Measurements from ENCODE around the gene PLGRKT.
"Not testable (repeated sequence)": the region's sequence is repeated elsewhere in the genome, so short reads cannot be mapped to it uniquely, and the experiment has no call there.

Gene PLGRKT

DNA sequence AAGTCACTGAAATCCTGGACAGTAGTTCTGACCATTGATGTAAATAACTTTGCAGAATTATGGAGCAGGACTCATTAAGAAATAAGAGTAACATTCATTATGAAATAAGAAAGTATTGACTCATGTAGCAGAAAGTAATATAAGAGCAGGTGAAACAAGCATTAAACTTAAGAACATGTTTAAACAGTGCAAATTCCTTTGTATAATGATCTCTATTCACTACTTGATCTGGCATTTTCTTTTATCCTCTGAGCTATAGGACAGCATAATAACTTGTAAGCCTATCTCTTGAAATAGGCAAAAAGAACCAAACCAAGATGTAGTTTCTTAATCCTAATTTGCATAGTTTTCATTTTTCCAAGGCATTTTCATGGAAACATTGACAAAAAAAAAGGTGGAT lies 42.3 kb downstream of the PLGRKT start:
- no peak overlapping the region for H3K4me3 ChIP-seq (ENCODE audit: insufficient read depth, low read length, poor library complexity, severe bottlenecking)
- H3K27ac ChIP-seq (ENCODE audit: low read depth, low read length) = no peak overlapping the region
- no peaks in the 10 kb centered on the region for H3K36me3 ChIP-seq (ENCODE audit: low read length)
- TF ChIP-seq CTCF (IDR thresholded peaks at IDR 0.05; ENCODE audit: insufficient read depth, low read length, poor library complexity, severe bottlenecking) = no peak
- no peak for TF ChIP-seq EZH2phosphoT487 (conservative IDR thresholded peaks at IDR 0.05; ENCODE audit: low read length)
- no peaks in the 10 kb centered on the region for H3K27me3 ChIP-seq (ENCODE audit: low read length)
- H3K9me3 ChIP-seq (ENCODE audit: insufficient read depth, low read length) = no peaks in the 10 kb centered on the region
- H4K20me1 ChIP-seq (ENCODE audit: low read depth, low read length) = no peaks in the 10 kb centered on the region
- no peak overlapping the region for H3K9ac ChIP-seq (ENCODE audit: low read length)
- H2AFZ ChIP-seq (ENCODE audit: low read depth, low read length, severe bottlenecking) = no peak overlapping the region
- no peaks in the 10 kb centered on the region for H3K9me2 ChIP-seq (replicated peaks; ENCODE audit: insufficient read depth, low read length)
- H3K4me2 ChIP-seq (ENCODE audit: low read depth, low read length, poor library complexity, severe bottlenecking) = no peak overlapping the region
- H3K79me2 ChIP-seq (ENCODE audit: insufficient read depth, low read length) = no peaks in the 10 kb centered on the region
- no peaks in the 10 kb centered on the region for H3F3A ChIP-seq (ENCODE audit: insufficient read depth)

DNA sequence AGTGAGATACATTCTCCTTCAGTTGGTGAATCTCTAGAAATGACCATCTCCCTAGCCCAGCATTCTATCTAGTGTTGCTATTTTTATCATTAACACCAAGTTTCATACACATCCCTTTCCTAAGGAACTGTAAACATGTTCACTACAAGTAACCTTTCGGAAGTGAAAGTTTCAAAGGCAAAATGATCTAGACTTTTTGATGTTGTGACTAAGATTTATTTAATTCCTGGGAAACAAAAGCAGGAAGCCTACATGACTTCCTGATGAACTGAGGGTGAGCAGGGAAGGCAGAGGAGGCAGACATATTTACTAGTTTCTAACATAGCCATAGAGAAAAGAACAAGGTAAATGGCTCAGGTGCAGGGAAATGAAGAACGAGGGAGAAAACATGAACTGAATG lies 43.7 kb downstream of the PLGRKT start:
- H3K9ac ChIP-seq (ENCODE audit: low read length); H3K4me3 ChIP-seq (ENCODE audit: insufficient read depth, low read length, poor library complexity, severe bottlenecking); H3K36me3 ChIP-seq (ENCODE audit: low read length); H3K9me2 ChIP-seq (replicated peaks; ENCODE audit: insufficient read depth, low read length); H3K27ac ChIP-seq (ENCODE audit: low read depth, low read length); H4K20me1 ChIP-seq (ENCODE audit: low read depth, low read length); H2AFZ ChIP-seq (ENCODE audit: low read depth, low read length, severe bottlenecking); H3F3A ChIP-seq (ENCODE audit: insufficient read depth); H3K9me3 ChIP-seq (ENCODE audit: insufficient read depth, low read length); H3K27me3 ChIP-seq (ENCODE audit: low read length); H3K79me2 ChIP-seq (ENCODE audit: insufficient read depth, low read length); H3K4me2 ChIP-seq (ENCODE audit: low read depth, low read length, poor library complexity, severe bottlenecking): not testable (repeated sequence)

DNA sequence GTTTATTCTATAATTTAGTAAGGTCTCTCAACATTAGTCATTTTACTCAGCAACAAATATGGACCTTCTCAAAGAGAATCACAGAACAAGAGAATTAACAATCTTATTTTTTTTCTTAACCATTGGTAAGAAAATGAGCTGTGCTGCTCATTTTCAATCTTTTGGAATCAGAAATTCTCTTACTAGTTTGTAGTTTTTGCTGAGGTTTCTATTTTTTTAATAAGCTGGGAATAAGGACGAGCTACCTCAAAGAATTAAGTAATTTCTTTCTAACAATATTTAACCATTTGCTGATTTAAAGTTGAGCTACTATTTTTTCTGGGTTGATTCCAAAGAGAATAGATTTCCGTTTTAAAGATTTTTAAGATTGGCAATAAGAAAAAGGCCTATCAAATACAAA lies 44.2 kb downstream of the PLGRKT start:
- H3K27ac ChIP-seq (ENCODE audit: low read depth, low read length) = no peak overlapping the region
- H3K9ac ChIP-seq (ENCODE audit: low read length) = no peak overlapping the region
- H3K79me2 ChIP-seq (ENCODE audit: insufficient read depth, low read length) = no peaks in the 10 kb centered on the region
- no peak overlapping the region for H3K4me2 ChIP-seq (ENCODE audit: low read depth, low read length, poor library complexity, severe bottlenecking)
- H4K20me1 ChIP-seq (ENCODE audit: low read depth, low read length) = no peaks in the 10 kb centered on the region
- H3K36me3 ChIP-seq (ENCODE audit: low read length) = no peaks in the 10 kb centered on the region
- TF ChIP-seq CTCF (IDR thresholded peaks at IDR 0.05; ENCODE audit: insufficient read depth, low read length, poor library complexity, severe bottlenecking) (no peak), EZH2phosphoT487 (conservative IDR thresholded peaks at IDR 0.05; ENCODE audit: low read length) (no peak)
- H3K9me3 ChIP-seq (ENCODE audit: insufficient read depth, low read length) = no peaks in the 10 kb centered on the region
- H3K27me3 ChIP-seq (ENCODE audit: low read length) = no peaks in the 10 kb centered on the region
- H3K9me2 ChIP-seq (replicated peaks; ENCODE audit: insufficient read depth, low read length) = no peaks in the 10 kb centered on the region
- no peaks in the 10 kb centered on the region for H3F3A ChIP-seq (ENCODE audit: insufficient read depth)
- no peak overlapping the region for H3K4me3 ChIP-seq (ENCODE audit: insufficient read depth, low read length, poor library complexity, severe bottlenecking)
- no peak overlapping the region for H2AFZ ChIP-seq (ENCODE audit: low read depth, low read length, severe bottlenecking)

DNA sequence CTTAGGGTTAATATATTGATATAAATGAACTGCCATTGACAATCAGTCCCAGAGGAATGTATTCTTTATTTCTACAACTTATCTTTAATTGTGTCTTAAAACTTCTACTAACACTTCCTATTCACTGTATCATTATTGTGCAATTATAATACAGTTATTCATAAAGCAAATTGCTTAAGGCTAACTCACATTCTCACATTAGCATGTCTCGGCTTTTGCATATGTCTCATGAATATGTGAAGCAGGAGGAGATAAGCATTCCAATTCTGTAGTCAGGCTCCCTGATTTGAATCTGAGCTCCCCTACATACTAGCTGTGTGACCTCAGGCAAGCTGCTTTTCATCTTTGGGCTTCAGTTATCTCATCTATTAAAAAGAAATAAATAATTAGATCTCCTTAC lies 45.4 kb downstream of the PLGRKT start:
- Histone ChIP-seq H3K4me3 (ENCODE audit: insufficient read depth, low read length, poor library complexity, severe bottlenecking) (no peak overlapping the region), H3F3A (ENCODE audit: insufficient read depth) (no peaks in the 10 kb centered on the region), H2AFZ (ENCODE audit: low read depth, low read length, severe bottlenecking) (no peak overlapping the region), H3K9ac (ENCODE audit: low read length) (no peak overlapping the region), H3K9me2 (replicated peaks; ENCODE audit: insufficient read depth, low read length) (no peaks in the 10 kb centered on the region), H3K27ac (ENCODE audit: low read depth, low read length) (no peak overlapping the region), H3K9me3 (ENCODE audit: insufficient read depth, low read length) (no peaks in the 10 kb centered on the region), H3K4me2 (ENCODE audit: low read depth, low read length, poor library complexity, severe bottlenecking) (no peak overlapping the region), H3K27me3 (ENCODE audit: low read length) (no peaks in the 10 kb centered on the region), H4K20me1 (ENCODE audit: low read depth, low read length) (no peaks in the 10 kb centered on the region), H3K79me2 (ENCODE audit: insufficient read depth, low read length) (no peaks in the 10 kb centered on the region), H3K36me3 (ENCODE audit: low read length) (no peaks in the 10 kb centered on the region)
- TF ChIP-seq CTCF (IDR thresholded peaks at IDR 0.05; ENCODE audit: insufficient read depth, low read length, poor library complexity, severe bottlenecking) (no peak), EZH2phosphoT487 (conservative IDR thresholded peaks at IDR 0.05; ENCODE audit: low read length) (no peak)
